Activated naive CD8-positive, alpha-beta T cell treated with anti-CD3 and anti-CD28 coated beads, Interleukin-2, amount 10 ng/mL, durations not matched to agents 7 days and 5 days (primary cell): ENCODE measurements around the gene PPHLN1. TPM values are rescaled to one million over a fixed set of nuclear protein-coding genes. Genes with fewer than 3 reads are reported as not detected.

Source experiments
- ATAC-seq: fragments of 150-1000 bp; cut with Tn5 transposase; one replicate; pipeline ENCODE4 v1.10.0; 2021; ENCODE audit warnings: low read depth, moderate library complexity
- POLR2A ChIA-PET: fragments of 350-600 bp; sonication (Branson Sonifier 250); formaldehyde crosslinking; loops from one replicate; lab custom pipeline; 2021; ENCODE audit warnings: antibody characterized with exemption; lab: Charles Lee
- DNase-seq: peaks from one replicate; pipeline ENCODE4 v3.0.0; 2021
- H3K27ac Mint-ChIP-seq: one replicate; pipeline ENCODE4 v1.8.0; 2022; ENCODE audit warnings: mild to moderate bottlenecking, mixed read lengths
- H3K27me3 Mint-ChIP-seq: one replicate; pipeline ENCODE4 v1.8.0; 2022; ENCODE audit warnings: mild to moderate bottlenecking, moderate library complexity, mixed read lengths
- H3K36me3 Mint-ChIP-seq: one replicate; pipeline ENCODE4 v1.8.0; 2021; ENCODE audit warnings: mild to moderate bottlenecking, mixed read lengths
- H3K4me1 Mint-ChIP-seq: one replicate; pipeline ENCODE4 v1.8.0; 2021; ENCODE audit warnings: mixed read lengths
- H3K4me3 Mint-ChIP-seq: one replicate; pipeline ENCODE4 v1.8.0; 2022; ENCODE audit warnings: mild to moderate bottlenecking, moderate library complexity, mixed read lengths
- H3K9me3 Mint-ChIP-seq: one replicate; pipeline ENCODE4 v1.8.0; 2021; ENCODE audit warnings: mixed read lengths
- total RNA-seq, 2 experiments: library from RNA; stranded (reverse); gene quantifications; one replicate each; pipeline ENCODE4 v1.2.3, GENCODE V29; 2021

The PPHLN1 gene
- 10 to 100 TPM; 86.3 to 91.4 TPM for total RNA-seq

GRCh38 chr12:42325653-42326474 lies at the start of gene PPHLN1, which contains the start of gene ZCRB1:
TSS of gene PPHLN1 (plus strand) at chr12:42326167. CDS start at chr12:42335903, 9,736 bp downstream.
TSS of gene ZCRB1 (minus strand) at chr12:42326094. CDS start at chr12:42324102, 1,992 bp downstream.
- no peaks in the 10 kb centered on the region for H3K9me3 Mint-ChIP-seq
- DNase-seq (peak; percentile 82), ATAC-seq (peak; percentile 95)
- peak within 1 kb of the TSS; percentile 96 for H3K27ac Mint-ChIP-seq
- H3K4me3 Mint-ChIP-seq, result peak within 1 kb of the TSS; percentile 96
- H3K27me3 Mint-ChIP-seq, result no peaks in the 10 kb centered on the region
- H3K4me1 Mint-ChIP-seq, result peaks cover 29% of the 10 kb centered on the region
- POLR2A ChIA-PET, result interaction anchor here (0.8 to 2.6 kb wide), 2 partner anchors 88 to 231 kb away, joined by 5 to 17 read pairs; partner anchors contain the start of gene YAF2
- peaks cover 7% of the 10 kb centered on the region for H3K36me3 Mint-ChIP-seq

- POLR2A ChIA-PET, result no interaction called here
Measured at GRCh38 chr12:42277396-42278127, 48.4 kb upstream of the PPHLN1 start.

GRCh38 chr12:42278128-42278510 lies 47.8 kb upstream of the PPHLN1 start:
- DNase-seq, result no peak
- POLR2A ChIA-PET, result no interaction called here
- no peaks in the 10 kb centered on the region for H3K36me3 Mint-ChIP-seq

More at GRCh38 chr12:42277396-42278127, 48.4 kb upstream of the PPHLN1 start:
- ATAC-seq (no peak), DNase-seq (no peak)
- no peaks in the 10 kb centered on the region for H3K4me1 Mint-ChIP-seq
- no peak overlapping the region for H3K4me3 Mint-ChIP-seq
- H3K9me3 Mint-ChIP-seq, result peaks cover 3% of the 10 kb centered on the region
- no peak overlapping the region for H3K27ac Mint-ChIP-seq
- H3K27me3 Mint-ChIP-seq, result peaks cover 10% of the 10 kb centered on the region
- peaks cover 1% of the 10 kb centered on the region for H3K36me3 Mint-ChIP-seq

GRCh38 chr12:42281278-42281677 lies 44.7 kb upstream of the PPHLN1 start:
- DNase-seq (no peak), ATAC-seq (no peak)
- H3K36me3 Mint-ChIP-seq, result no peaks in the 10 kb centered on the region
- POLR2A ChIA-PET, result no interaction called here
- no peak overlapping the region for H3K4me3 Mint-ChIP-seq
- no peaks in the 10 kb centered on the region for H3K9me3 Mint-ChIP-seq
- peaks cover 2% of the 10 kb centered on the region for H3K4me1 Mint-ChIP-seq
- H3K27ac Mint-ChIP-seq, result no peak overlapping the region
- H3K27me3 Mint-ChIP-seq, result peaks cover 10% of the 10 kb centered on the region

More at GRCh38 chr12:42278128-42278510, 47.8 kb upstream of the PPHLN1 start:
- Mint-ChIP-seq H3K9me3 (peaks cover 1% of the 10 kb centered on the region), H3K4me1 (no peaks in the 10 kb centered on the region), H3K4me3 (no peak overlapping the region), H3K27me3 (peaks cover 10% of the 10 kb centered on the region), H3K27ac (no peak overlapping the region)
- ATAC-seq, result no peak

GRCh38 chr12:42281844-42282243 lies 44.1 kb upstream of the PPHLN1 start:
- peaks cover 2% of the 10 kb centered on the region for H3K4me1 Mint-ChIP-seq
- H3K9me3 Mint-ChIP-seq, result no peaks in the 10 kb centered on the region
- no peak overlapping the region for H3K4me3 Mint-ChIP-seq
- POLR2A ChIA-PET, result interaction anchor here (0.6 kb wide), 1 partner anchor 46 kb away, joined by 3 read pairs; no protein-coding TSS in a partner anchor
- DNase-seq (no peak), ATAC-seq (no peak)
- H3K27me3 Mint-ChIP-seq, result peaks cover 10% of the 10 kb centered on the region
- no peaks in the 10 kb centered on the region for H3K36me3 Mint-ChIP-seq
- H3K27ac Mint-ChIP-seq, result no peak overlapping the region

- H3K9me3 Mint-ChIP-seq, result no peaks in the 10 kb centered on the region
- H3K27me3 Mint-ChIP-seq, result peaks cover 10% of the 10 kb centered on the region
- H3K27ac Mint-ChIP-seq, result no peak overlapping the region
- POLR2A ChIA-PET, result interaction anchor here (0.6 kb wide), 1 partner anchor 45 kb away, joined by 3 read pairs; no protein-coding TSS in a partner anchor
- ATAC-seq (no peak), DNase-seq (no peak)
- no peaks in the 10 kb centered on the region for H3K36me3 Mint-ChIP-seq
- peaks cover 2% of the 10 kb centered on the region for H3K4me1 Mint-ChIP-seq
- no peak overlapping the region for H3K4me3 Mint-ChIP-seq
Measured at GRCh38 chr12:42282294-42282693, 43.7 kb upstream of the PPHLN1 start.

GRCh38 chr12:42283739-42284138 lies 42.2 kb upstream of the PPHLN1 start:
- POLR2A ChIA-PET, result no interaction called here
- peaks cover 2% of the 10 kb centered on the region for H3K4me1 Mint-ChIP-seq

GRCh38 chr12:42284157-42284556 lies 41.8 kb upstream of the PPHLN1 start:
- no peak overlapping the region for H3K4me3 Mint-ChIP-seq
- H3K27me3 Mint-ChIP-seq, result peaks cover 6% of the 10 kb centered on the region
- no peak for ATAC-seq

More at GRCh38 chr12:42283739-42284138, 42.2 kb upstream of the PPHLN1 start:
- H3K27me3 Mint-ChIP-seq, result peaks cover 6% of the 10 kb centered on the region
- ATAC-seq (no peak), DNase-seq (no peak)
- no peak overlapping the region for H3K4me3 Mint-ChIP-seq
- no peak overlapping the region for H3K27ac Mint-ChIP-seq
- no peaks in the 10 kb centered on the region for H3K36me3 Mint-ChIP-seq
- H3K9me3 Mint-ChIP-seq, result no peaks in the 10 kb centered on the region

GRCh38 chr12:42284876-42285275 lies 41.1 kb upstream of the PPHLN1 start:
- Mint-ChIP-seq H3K36me3 (no peaks in the 10 kb centered on the region), H3K4me3 (no peak overlapping the region), H3K9me3 (no peaks in the 10 kb centered on the region), H3K4me1 (peaks cover 2% of the 10 kb centered on the region), H3K27me3 (peaks cover 9% of the 10 kb centered on the region), H3K27ac (no peak overlapping the region)
- POLR2A ChIA-PET, result interaction anchor here (0.7 kb wide), 1 partner anchor 140 kb away, joined by 8 read pairs; the partner anchor contains the start of gene GXYLT1
- no peak for ATAC-seq
- no peak for DNase-seq

More at GRCh38 chr12:42284157-42284556, 41.8 kb upstream of the PPHLN1 start:
- Mint-ChIP-seq H3K27ac (no peak overlapping the region), H3K9me3 (no peaks in the 10 kb centered on the region), H3K36me3 (no peaks in the 10 kb centered on the region), H3K4me1 (peaks cover 2% of the 10 kb centered on the region)
- no peak for DNase-seq
- POLR2A ChIA-PET, result interaction anchor here (0.7 kb wide), 1 partner anchor 140 kb away, joined by 8 read pairs; the partner anchor contains the start of gene GXYLT1

- peaks cover 6% of the 10 kb centered on the region for H3K27me3 Mint-ChIP-seq
- DNase-seq, result no peak
- POLR2A ChIA-PET, result no interaction called here
- H3K36me3 Mint-ChIP-seq, result no peaks in the 10 kb centered on the region
- H3K4me1 Mint-ChIP-seq, result peaks cover 2% of the 10 kb centered on the region
- no peak overlapping the region for H3K4me3 Mint-ChIP-seq
- no peak overlapping the region for H3K27ac Mint-ChIP-seq
- H3K9me3 Mint-ChIP-seq, result no peaks in the 10 kb centered on the region
- no peak for ATAC-seq
Measured at GRCh38 chr12:42285431-42285830, 40.5 kb upstream of the PPHLN1 start.

GRCh38 chr12:42286741-42287140 lies 39.2 kb upstream of the PPHLN1 start:
- no peak for DNase-seq
- Mint-ChIP-seq H3K9me3 (no peaks in the 10 kb centered on the region), H3K4me3 (no peak overlapping the region), H3K27ac (no peak overlapping the region), H3K36me3 (no peaks in the 10 kb centered on the region), H3K4me1 (peaks cover 2% of the 10 kb centered on the region), H3K27me3 (peaks cover 2% of the 10 kb centered on the region)
- POLR2A ChIA-PET, result no interaction called here
- ATAC-seq, result no peak

GRCh38 chr12:42288544-42288943 lies 37.4 kb upstream of the PPHLN1 start:
- DNase-seq (no peak), ATAC-seq (no peak)
- H3K36me3 Mint-ChIP-seq, result no peaks in the 10 kb centered on the region
- H3K27ac Mint-ChIP-seq, result no peak overlapping the region
- no peak overlapping the region for H3K4me3 Mint-ChIP-seq
- peaks cover 2% of the 10 kb centered on the region for H3K4me1 Mint-ChIP-seq
- H3K9me3 Mint-ChIP-seq, result no peaks in the 10 kb centered on the region
- H3K27me3 Mint-ChIP-seq, result peaks cover 2% of the 10 kb centered on the region
- POLR2A ChIA-PET, result no interaction called here

- DNase-seq, result no peak
- POLR2A ChIA-PET, result interaction anchor here (0.7 kb wide), 1 partner anchor 55 kb away, joined by 6 read pairs; no protein-coding TSS in a partner anchor
- no peak for ATAC-seq
- no peak overlapping the region for H3K27ac Mint-ChIP-seq
- H3K36me3 Mint-ChIP-seq, result no peaks in the 10 kb centered on the region
- no peak overlapping the region for H3K4me3 Mint-ChIP-seq
- no peaks in the 10 kb centered on the region for H3K4me1 Mint-ChIP-seq
- peaks cover 2% of the 10 kb centered on the region for H3K27me3 Mint-ChIP-seq
- H3K9me3 Mint-ChIP-seq, result no peaks in the 10 kb centered on the region
Measured at GRCh38 chr12:42291680-42292079, 34.3 kb upstream of the PPHLN1 start.
